Posterior vena cava (tissue), 2 donors: ENCODE data around the gene SLC12A3. TPM values are rescaled to one million over a fixed set of nuclear protein-coding genes. Genes with fewer than 3 reads are reported as not detected.
A peak's percentile ranks its signal among the peaks of the same experiment; 100 is the strongest.
"Not testable (repeated sequence)": the region's sequence is repeated elsewhere in the genome, so short reads cannot be mapped to it uniquely, and the experiment has no call there.

Experiments used
- DNase-seq: peaks from one replicate; pipeline ENCODE4 v3.0.0-alpha.2; 2020; ENCODE audit warnings: low spot score
- intact Hi-C, 2 donors: fragments of 100-400 bp; cut with DNase I; formaldehyde crosslinking; loops; one replicate each; pipeline versions ENCODE4 v1.14.1 to v1.14.2; 2022 to 2023
- total RNA-seq, 2 donors: library from RNA; stranded (reverse); fragmentation: NEBNext Ultra II Directional; extraction: Animal tissue kit (Norgen Biotek cat#: 25700); gene quantifications; one replicate each; pipeline ENCODE4 v1.2.1, GENCODE V29; 2021
- donor health status: DM: yes; HTN: yes; CAD: no.
- donor health status: DM: yes; HTN: yes; CAD: no.

The SLC12A3 gene
- total RNA-seq, 2 donors from 2014 or later, result not detected

GRCh38 chr16:56931892-56932720 lies 67.1 kb downstream of the SLC12A3 start, which contains the start of gene HERPUD1:
Gene HERPUD1, plus strand, starts transcription at chr16:56932142. Its CDS starts 103 bp downstream, at chr16:56932245.
- peak; percentile 100 for DNase-seq
- intact Hi-C loops, result no loop called here

- DNase-seq, result peak; percentile 93
- intact Hi-C loops, result no loop called here
These were observed 68.0 kb downstream of the SLC12A3 start for GRCh38 chr16:56932721-56933619.

GRCh38 chr16:56933828-56934598 lies 69.0 kb downstream of the SLC12A3 start:
- no peak for DNase-seq
- intact Hi-C loops, result no loop called here

GRCh38 chr16:56934599-56935145 lies 69.7 kb downstream of the SLC12A3 start:
- intact Hi-C loops, result loop anchor here in 1 of 2 donors (5.0 kb wide), 1 partner anchor 483 kb away; no protein-coding TSS in a partner anchor
- not testable (repeated sequence) for DNase-seq

- intact Hi-C loops, result loop anchor here in 1 of 2 donors (5.0 kb wide), 1 partner anchor 482 kb away; no protein-coding TSS in a partner anchor
- DNase-seq, result no peak
These were observed 70.2 kb downstream of the SLC12A3 start for GRCh38 chr16:56935201-56935600.

GRCh38 chr16:56936491-56936890 lies 71.5 kb downstream of the SLC12A3 start:
- intact Hi-C loops, result loop anchor here in 1 of 2 donors (5.0 kb wide), 1 partner anchor 481 kb away; no protein-coding TSS in a partner anchor
- no peak for DNase-seq

GRCh38 chr16:56936950-56937349 lies 71.9 kb downstream of the SLC12A3 start:
- intact Hi-C loops, result loop anchor here in 1 of 2 donors (5.0 kb wide), 1 partner anchor 480 kb away; no protein-coding TSS in a partner anchor
- DNase-seq, result no peak

GRCh38 chr16:56938664-56939513 lies 73.9 kb downstream of the SLC12A3 start:
- no peak for DNase-seq
- intact Hi-C loops, result loop anchor here in 1 of 2 donors (5.0 kb wide), 1 partner anchor 478 kb away; no protein-coding TSS in a partner anchor

- DNase-seq, result no peak
- intact Hi-C loops, result loop anchor here in 1 of 2 donors (5.0 kb wide), 1 partner anchor 478 kb away; no protein-coding TSS in a partner anchor
These were observed 74.8 kb downstream of the SLC12A3 start for GRCh38 chr16:56939801-56940200.

- intact Hi-C loops, result no loop called here
These were observed 76.1 kb downstream of the SLC12A3 start for GRCh38 chr16:56941092-56941491.

GRCh38 chr16:56941856-56942331 lies 76.9 kb downstream of the SLC12A3 start:
- intact Hi-C loops, result no loop called here
- DNase-seq, result no peak

More at GRCh38 chr16:56941092-56941491, 76.1 kb downstream of the SLC12A3 start:
- no peak for DNase-seq

- no peak for DNase-seq
- intact Hi-C loops, result no loop called here
These were observed 78.9 kb downstream of the SLC12A3 start for GRCh38 chr16:56943761-56944375.

- no peak for DNase-seq
- intact Hi-C loops, result no loop called here
These were observed 80.2 kb downstream of the SLC12A3 start for GRCh38 chr16:56944954-56945839.

GRCh38 chr16:56945847-56946527 lies 81.0 kb downstream of the SLC12A3 start:
- intact Hi-C loops, result no loop called here
- DNase-seq, result peak; percentile 58

- peak; percentile 60 for DNase-seq
- intact Hi-C loops, result no loop called here
These were observed 82.0 kb downstream of the SLC12A3 start for GRCh38 chr16:56946767-56947603.
